A549 (cell line): ENCODE data around the gene SIDT1. TPM values are rescaled to one million over a fixed set of nuclear protein-coding genes. Genes with fewer than 3 reads are reported as not detected.

ENCODE experiments used
- ATAC-seq, 2 experiments: fragments of 200-7000 bp in 1 of 2; fragments of >200 bp in 1 of 2; cut with Nextera tagmentation in 1 of 2; cut with Tn5 transposase in 1 of 2; 3 replicates each; pipeline versions ENCODE4 v1.8.0 to v1.9.1; 2018 to 2020; ENCODE audit warnings: mild to moderate bottlenecking in 1 of 2, moderate library complexity in 1 of 2
- CTCF ChIA-PET: fragments of 300-600 bp; sonication (Branson Sonifier 250); formaldehyde crosslinking; extraction: SDS; loops from one replicate; lab custom pipeline; 2021; ENCODE audit warnings: antibody characterized with exemption, inconsistent platforms; lab: Yijun Ruan, JAX
- POLR2A ChIA-PET: fragments of 350-600 bp; formaldehyde crosslinking; extraction: SDS; loops from one replicate; lab custom pipeline; 2021; ENCODE audit warnings: antibody characterized with exemption, inconsistent platforms; lab: Yijun Ruan, JAX
- DNase-seq, 2 experiments: peaks; one replicate each; pipeline versions ENCODE4 v3.0.0 to v3.0.0-alpha.2; 2011 to 2016; ENCODE audit warnings: low read depth in 1 of 2, low spot score in 1 of 2
- FAIRE-seq: peaks from 2 replicates; lab custom pipeline; 2011; peaks lifted over from hg19 to GRCh38; lab: Jason Lieb, UNC
- H3K27ac ChIP-seq, 2 experiments: fragments of >200 bp; sonication (Bioruptor Twin); formaldehyde crosslinking; 3 replicates each; pipeline ENCODE4 v1.5.1; 2016 to 2017
- H3K4me1 ChIP-seq: fragments of >200 bp; sonication (Bioruptor Twin); formaldehyde crosslinking; 3 replicates; pipeline ENCODE4 v1.6.1; 2016
- H3K4me2 ChIP-seq: fragments of >200 bp; sonication (Bioruptor Twin); formaldehyde crosslinking; 3 replicates; pipeline ENCODE4 v1.6.1; 2016
- H3K4me3 ChIP-seq: fragments of >200 bp; sonication (Bioruptor Twin); formaldehyde crosslinking; 3 replicates; pipeline ENCODE4 v1.5.1; 2016
- H3K9me3 ChIP-seq: fragments of >200 bp; sonication (Bioruptor Twin); formaldehyde crosslinking; 3 replicates; pipeline ENCODE4 v1.6.1; 2016
- CBX2 ChIP-seq: fragments of 200-600 bp; sonication (generic); IDR thresholded peaks from 2 replicates; pipeline ENCODE4 v1.6.1; 2016; ENCODE audit warnings: low read depth, mild to moderate bottlenecking, borderline replicate concordance
- CBX8 ChIP-seq: fragments of 200-600 bp; sonication (generic); IDR thresholded peaks from 2 replicates; pipeline ENCODE4 v1.6.1; 2016
- CEBPB ChIP-seq, 2 experiments: fragments of >200 bp in 1 of 2; sonication (Bioruptor Twin) in 1 of 2; formaldehyde crosslinking in 1 of 2; IDR thresholded peaks; 2 replicates each; pipeline ENCODE4 v1.6.1; 2012 to 2016
- EHF ChIP-seq: fragments of 250-450 bp; sonication (Bioruptor Pico); IDR thresholded peaks from 2 replicates; pipeline ENCODE4 v1.5.0; 2020; ENCODE audit warnings: mild to moderate bottlenecking
- EP300 ChIP-seq, 2 experiments: fragments of >200 bp; sonication (Bioruptor Twin); formaldehyde crosslinking; IDR thresholded peaks; 2 replicates in 1 of 2; 3 replicates in 1 of 2; pipeline ENCODE4 v1.6.1; 2016 to 2017
- FOSB ChIP-seq: fragments of 250-450 bp; sonication (Bioruptor Pico); IDR thresholded peaks from 2 replicates; pipeline ENCODE4 v1.5.0; 2020; ENCODE audit warnings: mild to moderate bottlenecking, moderate library complexity
- FOXS1 ChIP-seq: fragments of 250-450 bp; sonication (Bioruptor Pico); IDR thresholded peaks from 2 replicates; pipeline ENCODE4 v1.5.0; 2020; ENCODE audit warnings: mild to moderate bottlenecking, moderate library complexity
- GATA3 ChIP-seq: IDR thresholded peaks from 2 replicates; pipeline ENCODE4 v1.6.1; 2012; ENCODE audit warnings: borderline replicate concordance
- HOXB13 ChIP-seq: fragments of 250-450 bp; sonication (Bioruptor Pico); IDR thresholded peaks from 2 replicates; pipeline ENCODE4 v1.5.0; 2020; ENCODE audit warnings: low read depth, mild to moderate bottlenecking, moderate library complexity
- HOXB5 ChIP-seq: fragments of 250-450 bp; sonication (Bioruptor Pico); IDR thresholded peaks from 2 replicates; pipeline ENCODE4 v1.5.0; 2020; ENCODE audit warnings: mild to moderate bottlenecking, moderate library complexity
- KDM1A ChIP-seq: fragments of 200-600 bp; sonication (generic); IDR thresholded peaks from 2 replicates; pipeline ENCODE4 v1.6.1; 2016; ENCODE audit warnings: low read depth, mild to moderate bottlenecking
- MAFK ChIP-seq: fragments of 450-650 bp; IDR thresholded peaks from 2 replicates; pipeline ENCODE4 v1.6.1; 2014; ENCODE audit not compliant: partially characterized antibody
- NPAS2 ChIP-seq: fragments of 250-450 bp; sonication (Bioruptor Pico); IDR thresholded peaks from 2 replicates; pipeline ENCODE4 v1.8.0; 2022; ENCODE audit warnings: mild to moderate bottlenecking, moderate library complexity, borderline replicate concordance
- POLR2A ChIP-seq: IDR thresholded peaks from 2 replicates; pipeline ENCODE4 v1.6.1; 2012; ENCODE audit warnings: mild to moderate bottlenecking, low read length
- RFX5 ChIP-seq: fragments of 450-650 bp; IDR thresholded peaks from 2 replicates; pipeline ENCODE4 v1.7.1; 2014; ENCODE audit warnings: antibody characterized with exemption, mild to moderate bottlenecking, moderate library complexity
- SMC3 ChIP-seq: fragments of >200 bp; sonication (Bioruptor Twin); formaldehyde crosslinking; IDR thresholded peaks from 3 replicates; pipeline ENCODE4 v1.6.1; 2018; ENCODE audit warnings: inconsistent platforms
- TFCP2L1 ChIP-seq: fragments of 250-450 bp; sonication (Bioruptor Pico); IDR thresholded peaks from 2 replicates; pipeline ENCODE4 v1.5.0; 2021; ENCODE audit warnings: mild to moderate bottlenecking
- ZSCAN20 ChIP-seq: fragments of 250-450 bp; sonication (Bioruptor Pico); IDR thresholded peaks from 2 replicates; pipeline ENCODE4 v1.8.0; 2022; ENCODE audit warnings: mild to moderate bottlenecking, moderate library complexity
- WGBS: methylation state at CpG from one replicate; pipeline ENCODE4 v1.1.6; 2017; ENCODE audit errors: missing lambda C conversion rate; 5-methylcytosine and 5-hydroxymethylcytosine counted together
- polyA plus RNA-seq, 4 experiments: library from polyadenylated mRNA; depleted of rRNA in 3 of 4; stranded (reverse); fragments of >200 nt; fragmentation: RNase III in 1 of 4; extraction: RNeasy Plus Mini Kit Qiagen cat#74134 plus additional on column Dnase treatment in 1 of 4; gene quantifications; 2 replicates in 3 of 4; 3 replicates in 1 of 4; pipeline ENCODE4 v1.2.3, GENCODE V29; 2011 to 2017
- TF ChIP-seq, protein P1 (sequence below): fragments of >200 bp; sonication (Bioruptor Twin); formaldehyde crosslinking; IDR thresholded peaks from 3 replicates; pipeline ENCODE4 v1.5.1; 2016
- TF ChIP-seq, protein P2 (sequence below): IDR thresholded peaks from 2 replicates; pipeline ENCODE4 v1.6.1; 2012
- TF ChIP-seq, protein P3 (sequence below): fragments of 450-650 bp; IDR thresholded peaks from 2 replicates; pipeline ENCODE4 v1.6.1; 2014; ENCODE audit warnings: antibody characterized with exemption
- TF ChIP-seq, protein P4 (sequence below): fragments of 200-600 bp; sonication (generic); IDR thresholded peaks from 2 replicates; pipeline ENCODE4 v1.6.1; 2016; ENCODE audit warnings: antibody characterized with exemption, mild to moderate bottlenecking, moderate library complexity

Gene SIDT1
- polyA plus RNA-seq, 2 of the 4 experiments (the other 2 are of a cell fraction): 0.43 to 7.5 TPM

DNA sequence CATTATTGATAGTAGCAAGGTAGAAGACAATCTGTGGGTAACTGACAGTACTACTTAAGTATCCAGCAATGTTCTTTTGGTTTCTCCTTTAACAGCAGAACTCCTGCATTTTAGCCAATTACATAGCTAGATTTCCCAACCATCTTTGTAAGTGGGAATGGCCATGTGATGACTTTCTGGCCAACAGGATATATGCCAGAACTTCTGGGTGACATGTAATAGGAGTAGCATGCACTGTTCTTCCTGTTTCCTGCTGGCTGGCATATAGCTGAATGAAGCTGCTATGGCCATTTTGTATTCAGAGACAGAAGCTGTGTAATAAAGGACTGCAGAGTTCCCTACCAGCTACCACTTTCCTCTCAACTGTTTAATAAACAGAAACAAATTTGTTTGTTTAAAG lies 35.4 kb upstream of the SIDT1 start:
- DNase-seq: peak in 1 of 2 experiments; percentile 27
- FAIRE-seq: no peak
- ChIA-PET POLR2A (interaction anchor here (3.9 kb wide), 1 partner anchor 18 kb away, joined by 38 read pairs; the partner anchor contains the start of gene SPICE1), CTCF (interaction anchor here (0.6 to 5.0 kb wide), 14 partner anchors 9 to 248 kb away, joined by 3 to 62 read pairs (median 5); partner anchors contain the start of gene SPICE1)
- no peaks in the 10 kb centered on the region for H3K9me3 ChIP-seq
- ATAC-seq: peak in 1 of 2 experiments; percentile 36; a peak in 1 of 6 replicates
- H3K4me3 ChIP-seq: no peak overlapping the region
- no peak for TF ChIP-seq CBX2
- TF ChIP-seq CBX8: no peak
- no peak for TF ChIP-seq TFCP2L1
- no peak for TF ChIP-seq EP300 (IDR thresholded peaks at IDR 0.05)
- no peak for TF ChIP-seq FOSB
- TF ChIP-seq SMC3: no peak
- TF ChIP-seq, protein P1, sequence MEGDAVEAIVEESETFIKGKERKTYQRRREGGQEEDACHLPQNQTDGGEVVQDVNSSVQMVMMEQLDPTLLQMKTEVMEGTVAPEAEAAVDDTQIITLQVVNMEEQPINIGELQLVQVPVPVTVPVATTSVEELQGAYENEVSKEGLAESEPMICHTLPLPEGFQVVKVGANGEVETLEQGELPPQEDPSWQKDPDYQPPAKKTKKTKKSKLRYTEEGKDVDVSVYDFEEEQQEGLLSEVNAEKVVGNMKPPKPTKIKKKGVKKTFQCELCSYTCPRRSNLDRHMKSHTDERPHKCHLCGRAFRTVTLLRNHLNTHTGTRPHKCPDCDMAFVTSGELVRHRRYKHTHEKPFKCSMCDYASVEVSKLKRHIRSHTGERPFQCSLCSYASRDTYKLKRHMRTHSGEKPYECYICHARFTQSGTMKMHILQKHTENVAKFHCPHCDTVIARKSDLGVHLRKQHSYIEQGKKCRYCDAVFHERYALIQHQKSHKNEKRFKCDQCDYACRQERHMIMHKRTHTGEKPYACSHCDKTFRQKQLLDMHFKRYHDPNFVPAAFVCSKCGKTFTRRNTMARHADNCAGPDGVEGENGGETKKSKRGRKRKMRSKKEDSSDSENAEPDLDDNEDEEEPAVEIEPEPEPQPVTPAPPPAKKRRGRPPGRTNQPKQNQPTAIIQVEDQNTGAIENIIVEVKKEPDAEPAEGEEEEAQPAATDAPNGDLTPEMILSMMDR: no peak
- no peak for TF ChIP-seq FOXS1 (CRISPR knock-in tag)
- TF ChIP-seq, protein P2, sequence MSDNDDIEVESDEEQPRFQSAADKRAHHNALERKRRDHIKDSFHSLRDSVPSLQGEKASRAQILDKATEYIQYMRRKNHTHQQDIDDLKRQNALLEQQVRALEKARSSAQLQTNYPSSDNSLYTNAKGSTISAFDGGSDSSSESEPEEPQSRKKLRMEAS: no peak
- TF ChIP-seq POLR2A: no peak
- TF ChIP-seq, protein P3, sequence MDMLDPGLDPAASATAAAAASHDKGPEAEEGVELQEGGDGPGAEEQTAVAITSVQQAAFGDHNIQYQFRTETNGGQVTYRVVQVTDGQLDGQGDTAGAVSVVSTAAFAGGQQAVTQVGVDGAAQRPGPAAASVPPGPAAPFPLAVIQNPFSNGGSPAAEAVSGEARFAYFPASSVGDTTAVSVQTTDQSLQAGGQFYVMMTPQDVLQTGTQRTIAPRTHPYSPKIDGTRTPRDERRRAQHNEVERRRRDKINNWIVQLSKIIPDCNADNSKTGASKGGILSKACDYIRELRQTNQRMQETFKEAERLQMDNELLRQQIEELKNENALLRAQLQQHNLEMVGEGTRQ: no peak
- no peak for TF ChIP-seq MAFK
- no peak overlapping the region for H3K4me2 ChIP-seq
- peaks cover 25% of the 10 kb centered on the region for H3K4me1 ChIP-seq
- H3K27ac ChIP-seq: no peak overlapping the region

DNA sequence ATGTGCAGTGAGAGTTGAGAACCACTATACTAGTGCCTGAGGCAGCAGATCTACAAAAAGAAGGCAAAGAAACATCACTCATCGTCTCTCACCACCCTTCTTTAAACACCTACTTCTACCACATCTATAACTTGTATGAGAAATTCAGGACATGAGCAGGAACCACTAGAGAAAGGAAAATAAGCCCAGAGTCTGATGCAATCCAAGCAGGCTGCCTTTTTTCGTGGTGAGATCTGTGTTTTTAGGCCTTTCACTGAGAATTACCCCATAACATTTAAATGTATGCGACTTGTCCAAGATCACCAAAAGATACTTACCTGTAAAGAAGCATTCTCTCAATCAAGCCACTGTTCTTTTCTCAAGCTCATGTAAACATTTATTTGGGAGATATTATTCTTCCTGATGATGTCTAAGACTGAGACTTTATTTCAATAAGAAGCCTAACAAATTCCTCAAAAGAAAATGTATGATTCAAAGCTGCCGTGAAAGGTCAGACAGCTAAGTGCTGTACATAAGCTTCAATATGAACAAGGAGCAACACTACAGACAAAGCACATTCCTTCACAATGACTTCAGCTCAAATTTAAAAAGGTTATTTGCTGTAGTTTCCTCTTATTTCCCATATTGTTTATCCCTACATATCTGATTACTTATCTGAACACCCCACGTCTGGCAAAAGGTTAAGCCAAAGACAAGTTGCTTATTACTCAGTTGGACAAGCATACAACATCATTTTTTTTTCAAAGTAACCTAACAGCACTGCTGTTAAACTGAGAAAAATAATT lies 33.9 kb upstream of the SIDT1 start:
- H3K4me2 ChIP-seq: peak overlapping the region; percentile 45
- H3K9me3 ChIP-seq: no peaks in the 10 kb centered on the region
- ATAC-seq: peak in 1 of 2 experiments; percentile 70; a peak in 4 of 6 replicates
- ChIA-PET CTCF (interaction anchor here (0.7 to 5.0 kb wide), 9 partner anchors 9 to 451 kb away, joined by 3 to 62 read pairs (median 5); partner anchors contain the start of gene SPICE1), POLR2A (interaction anchor here (3.9 kb wide), 1 partner anchor 17 kb away, joined by 38 read pairs; the partner anchor contains the start of gene SPICE1)
- H3K4me3 ChIP-seq: no peak overlapping the region
- TF ChIP-seq GATA3 (0 out of 2 replicates have a peak, but pooled peaks have one; percentile 41), CEBPB (IDR thresholded peaks at IDR 0.05) (no peak)
- FAIRE-seq: peak; percentile 63
- peaks cover 25% of the 10 kb centered on the region for H3K4me1 ChIP-seq
- 49% methylated on average over 5 of the region's 5 CpGs for WGBS
- H3K27ac ChIP-seq: peak overlapping the region; percentile 58 to 65
- peak in 1 of 2 experiments; percentile 62 for DNase-seq

DNA sequence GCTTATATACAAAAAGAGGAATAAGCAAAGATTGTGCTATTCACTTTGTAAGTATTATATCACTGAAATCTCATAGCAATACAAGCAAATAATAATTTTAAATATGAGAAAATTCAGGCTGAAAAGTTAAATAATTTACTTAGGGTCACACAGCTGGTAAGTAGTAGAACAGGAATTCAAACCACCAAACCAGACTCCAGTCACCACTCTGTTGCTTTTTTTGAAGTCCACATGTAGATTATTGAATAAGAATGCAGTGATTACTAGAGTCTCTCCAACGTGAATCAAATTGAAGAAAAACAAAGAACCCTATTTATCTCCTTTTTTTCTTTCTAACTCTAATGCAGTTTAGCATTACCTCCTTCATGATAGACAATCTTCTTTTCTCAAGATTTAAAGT lies 33.3 kb upstream of the SIDT1 start:
- FAIRE-seq: no peak
- Histone ChIP-seq H3K9me3 (no peaks in the 10 kb centered on the region), H3K4me1 (peaks cover 25% of the 10 kb centered on the region), H3K27ac (peak overlapping the region in 1 of 2 experiments; percentile 58; a peak in 2 of 6 replicates), H3K4me2 (peak overlapping the region; percentile 45), H3K4me3 (no peak overlapping the region)
- WGBS: 54% methylated on average over 1 of the region's 1 CpG
- no peak for ATAC-seq
- DNase-seq: no peak
- TF ChIP-seq ZSCAN20: no peak
- TF ChIP-seq CEBPB (IDR thresholded peaks at IDR 0.05): no peak
- TF ChIP-seq HOXB5 (CRISPR knock-in tag): no peak
- no peak for TF ChIP-seq KDM1A
- TF ChIP-seq HOXB13 (CRISPR knock-in tag): no peak
- TF ChIP-seq RFX5: no peak
- TF ChIP-seq CBX8: no peak
- TF ChIP-seq EHF (CRISPR knock-in tag): no peak
- TF ChIP-seq NPAS2 (CRISPR knock-in tag): no peak
- TF ChIP-seq, protein P4, sequence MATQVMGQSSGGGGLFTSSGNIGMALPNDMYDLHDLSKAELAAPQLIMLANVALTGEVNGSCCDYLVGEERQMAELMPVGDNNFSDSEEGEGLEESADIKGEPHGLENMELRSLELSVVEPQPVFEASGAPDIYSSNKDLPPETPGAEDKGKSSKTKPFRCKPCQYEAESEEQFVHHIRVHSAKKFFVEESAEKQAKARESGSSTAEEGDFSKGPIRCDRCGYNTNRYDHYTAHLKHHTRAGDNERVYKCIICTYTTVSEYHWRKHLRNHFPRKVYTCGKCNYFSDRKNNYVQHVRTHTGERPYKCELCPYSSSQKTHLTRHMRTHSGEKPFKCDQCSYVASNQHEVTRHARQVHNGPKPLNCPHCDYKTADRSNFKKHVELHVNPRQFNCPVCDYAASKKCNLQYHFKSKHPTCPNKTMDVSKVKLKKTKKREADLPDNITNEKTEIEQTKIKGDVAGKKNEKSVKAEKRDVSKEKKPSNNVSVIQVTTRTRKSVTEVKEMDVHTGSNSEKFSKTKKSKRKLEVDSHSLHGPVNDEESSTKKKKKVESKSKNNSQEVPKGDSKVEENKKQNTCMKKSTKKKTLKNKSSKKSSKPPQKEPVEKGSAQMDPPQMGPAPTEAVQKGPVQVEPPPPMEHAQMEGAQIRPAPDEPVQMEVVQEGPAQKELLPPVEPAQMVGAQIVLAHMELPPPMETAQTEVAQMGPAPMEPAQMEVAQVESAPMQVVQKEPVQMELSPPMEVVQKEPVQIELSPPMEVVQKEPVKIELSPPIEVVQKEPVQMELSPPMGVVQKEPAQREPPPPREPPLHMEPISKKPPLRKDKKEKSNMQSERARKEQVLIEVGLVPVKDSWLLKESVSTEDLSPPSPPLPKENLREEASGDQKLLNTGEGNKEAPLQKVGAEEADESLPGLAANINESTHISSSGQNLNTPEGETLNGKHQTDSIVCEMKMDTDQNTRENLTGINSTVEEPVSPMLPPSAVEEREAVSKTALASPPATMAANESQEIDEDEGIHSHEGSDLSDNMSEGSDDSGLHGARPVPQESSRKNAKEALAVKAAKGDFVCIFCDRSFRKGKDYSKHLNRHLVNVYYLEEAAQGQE: no peak
- ChIA-PET POLR2A (interaction anchor here (3.9 kb wide), 1 partner anchor 16 kb away, joined by 38 read pairs; the partner anchor contains the start of gene SPICE1), CTCF (interaction anchor here (0.8 to 5.0 kb wide), 7 partner anchors 9 to 246 kb away, joined by 3 to 62 read pairs (median 5); partner anchors contain the start of gene SPICE1)
